Measurements from ENCODE around the gene GIT2.
A peak's percentile ranks its signal among the peaks of the same experiment; 100 is the strongest.
"Not testable (repeated sequence)": the region's sequence is repeated elsewhere in the genome, so short reads cannot be mapped to it uniquely, and the experiment has no call there.

Gene GIT2

DNA sequence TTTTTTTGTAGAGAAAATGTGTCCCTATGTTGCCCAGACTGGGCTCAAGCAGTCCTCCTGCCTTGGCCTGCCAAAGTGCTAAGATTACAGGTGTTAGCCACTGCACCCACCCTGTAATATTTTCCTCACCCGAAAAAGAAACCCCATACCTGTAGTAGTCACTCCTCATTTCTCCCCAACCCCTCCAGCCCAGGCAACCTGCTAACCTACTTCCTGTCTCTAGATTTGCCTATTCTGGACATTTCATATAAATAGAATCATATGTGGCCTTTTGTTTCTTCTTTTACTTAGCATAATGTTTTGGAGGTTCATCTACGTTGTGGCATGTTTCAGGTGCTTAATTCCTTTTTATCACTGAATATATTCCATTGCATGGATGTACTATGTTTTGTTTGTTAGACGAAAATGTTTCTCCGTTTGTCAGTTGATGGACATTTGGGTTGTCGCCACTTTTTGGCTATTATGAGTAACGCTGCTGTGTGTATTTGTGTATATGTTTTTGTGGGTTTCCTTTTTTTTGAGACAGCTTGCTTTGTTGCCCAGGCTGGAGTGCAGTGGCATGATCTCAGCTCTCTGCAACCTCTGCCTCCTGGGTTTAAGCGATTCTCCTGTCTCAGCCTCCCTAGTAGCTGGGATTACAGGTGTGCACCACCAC, 9.3 kb upstream of the GIT2 start:
- DNase-seq: no peak

DNA sequence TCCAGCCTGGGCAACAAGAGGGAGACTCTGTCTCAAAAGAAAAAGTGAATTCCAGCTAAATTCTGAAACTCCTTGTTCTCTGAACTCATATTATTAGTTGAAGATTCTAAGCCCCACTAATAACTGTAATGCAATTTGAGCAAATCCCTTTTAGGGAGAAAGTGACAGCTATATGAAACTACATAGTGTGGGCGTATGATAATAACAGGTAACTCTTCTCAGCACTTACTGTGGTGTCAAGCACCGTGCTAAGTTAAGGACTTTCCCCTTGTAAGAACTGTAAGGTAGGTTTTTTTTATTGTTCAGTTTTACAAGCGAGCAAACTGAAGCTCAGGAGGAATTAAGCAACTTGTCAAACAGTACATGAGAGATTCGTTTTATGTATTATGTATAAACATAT, 8.4 kb upstream of the GIT2 start:
- no peak for DNase-seq

DNA sequence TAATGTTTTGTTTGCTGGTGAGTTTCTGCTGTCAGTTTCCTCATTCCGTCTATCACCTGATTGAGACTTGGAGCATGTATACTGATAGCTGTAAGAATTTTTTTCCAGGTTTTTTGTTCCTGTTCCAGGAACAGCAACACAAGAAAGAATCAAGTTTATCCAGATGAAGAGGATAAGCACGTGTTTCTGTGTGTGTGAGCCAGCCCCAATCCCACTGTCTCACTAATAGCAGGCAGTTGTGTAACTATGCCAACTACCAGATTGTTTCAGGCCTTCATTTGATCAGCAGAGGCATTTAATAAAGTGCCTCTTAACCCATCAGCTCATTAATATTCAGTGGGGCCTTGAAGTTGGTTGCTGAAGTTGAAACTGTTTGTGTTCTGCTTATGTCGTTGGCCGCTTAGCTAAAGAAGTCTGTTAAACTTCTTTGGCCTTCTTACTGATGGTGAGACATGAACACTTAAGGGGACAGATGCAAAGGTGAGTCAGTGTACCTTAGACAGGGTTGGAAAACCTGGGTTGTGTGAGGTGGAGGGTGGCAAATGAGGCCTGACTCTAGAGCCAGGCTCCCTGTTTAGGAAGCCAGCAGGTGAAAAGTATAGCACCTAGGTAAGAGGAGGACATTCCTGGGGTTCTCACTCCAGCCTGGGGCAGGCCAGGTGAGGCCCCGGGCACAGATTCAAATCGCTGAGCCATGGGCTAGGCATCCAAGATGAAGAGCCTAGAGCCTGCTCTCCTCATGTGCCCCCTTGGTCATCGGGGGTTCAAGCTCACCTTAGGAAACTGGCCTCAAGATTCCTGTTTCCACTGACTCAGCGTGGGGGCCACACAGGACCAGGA, 6.7 kb upstream of the GIT2 start:
- no peak for DNase-seq

DNA sequence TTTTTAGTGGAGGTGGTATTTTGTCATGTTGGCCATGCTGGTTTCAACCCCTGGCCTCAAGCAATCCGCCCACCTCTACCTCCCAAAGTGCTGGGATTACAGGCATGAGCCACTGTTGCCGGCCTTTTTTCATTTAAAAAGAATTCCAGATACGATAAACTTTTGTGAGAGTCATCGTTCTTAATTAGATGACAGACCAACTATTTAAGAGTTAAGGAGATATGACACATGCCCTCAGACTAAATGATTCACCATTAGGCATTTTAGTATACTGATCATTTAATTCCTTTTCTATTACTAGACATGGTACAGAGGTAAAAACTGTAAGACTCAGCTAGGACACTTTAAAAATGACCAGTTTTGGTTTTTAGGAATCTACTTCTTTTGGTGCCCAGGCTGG, 5.4 kb upstream of the GIT2 start:
- DNase-seq: no peak

DNA sequence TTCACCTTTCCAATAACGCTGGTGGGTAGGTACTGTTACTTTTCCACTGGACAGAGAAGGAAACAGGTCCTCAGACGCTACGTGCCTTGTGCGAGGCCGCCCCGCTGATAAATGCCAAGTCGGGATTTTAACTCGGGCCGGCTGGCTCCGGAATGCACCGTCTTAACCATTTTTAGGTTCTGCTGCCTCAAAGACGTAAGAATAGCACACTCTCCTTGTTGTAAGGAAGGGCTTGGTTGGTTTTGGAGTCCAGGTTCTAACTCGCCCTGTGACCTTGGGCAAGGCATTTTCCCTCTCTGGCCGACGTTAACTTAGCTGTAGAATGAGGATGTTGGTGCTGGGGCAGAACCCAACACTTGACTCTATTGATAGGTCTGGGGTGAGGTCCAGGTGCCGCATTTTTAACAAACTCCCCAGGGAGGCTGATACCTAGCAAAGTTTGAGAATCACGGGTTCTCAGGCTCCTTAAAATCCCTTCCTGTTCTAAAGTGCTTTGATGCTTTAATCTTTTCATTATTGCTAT, 3.9 kb upstream of the GIT2 start:
- peak in 2 of 3 experiments; percentile 40 to 45 for DNase-seq

DNA sequence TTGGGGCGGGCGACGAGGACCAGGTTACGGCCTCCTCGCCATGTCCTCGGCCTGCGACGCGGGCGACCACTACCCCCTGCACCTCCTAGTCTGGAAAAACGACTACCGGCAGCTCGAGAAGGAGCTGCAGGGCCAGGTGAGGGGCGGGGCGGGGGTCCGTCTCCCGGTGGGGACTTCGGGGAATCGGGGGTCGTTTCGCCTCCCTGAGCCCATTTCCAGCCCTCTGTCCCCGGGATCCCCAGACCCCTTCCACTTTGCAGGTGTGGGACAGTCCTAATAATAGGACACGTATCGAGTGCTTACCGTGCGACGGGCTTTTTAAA, 3.4 kb upstream of the GIT2 start:
- DNase-seq: no peak

DNA sequence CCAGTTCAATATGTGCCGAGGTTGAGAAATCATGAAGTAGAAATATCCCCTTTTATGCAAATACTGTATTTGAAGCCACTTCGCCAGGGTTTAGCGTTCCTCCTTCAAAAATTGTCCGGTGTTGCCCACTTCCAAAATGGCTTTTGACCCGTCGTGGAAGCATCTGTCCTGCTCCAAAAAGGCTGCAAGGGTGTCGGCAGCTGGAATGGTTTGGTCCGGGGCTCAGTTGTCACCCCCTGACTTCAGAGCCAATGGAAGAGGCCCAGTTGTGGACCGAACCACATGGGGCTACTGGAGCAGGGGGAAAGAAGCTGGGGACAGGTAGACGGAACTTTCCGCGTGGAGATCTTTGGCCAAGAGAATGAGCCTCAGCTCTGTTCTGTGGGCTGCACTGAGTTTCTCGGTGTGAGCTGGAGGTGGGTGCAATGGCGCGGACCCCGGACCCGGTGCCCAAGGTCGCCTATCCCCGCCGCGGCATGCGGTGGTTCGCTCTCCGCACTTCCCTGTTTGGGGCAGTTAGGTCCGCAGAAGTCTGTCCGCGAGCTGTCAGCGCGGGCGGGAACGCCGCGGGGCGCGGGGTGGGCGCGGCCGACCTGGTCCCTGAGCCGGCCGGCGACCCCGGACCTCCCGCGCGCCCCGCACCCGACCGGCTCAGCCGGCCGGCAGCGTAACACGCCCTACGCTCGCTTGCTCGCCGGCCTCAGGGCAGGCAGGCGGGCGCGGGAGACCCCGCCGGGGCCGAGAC, 2.9 kb upstream of the GIT2 start, which contains the start of gene ANKRD13A:
Gene ANKRD13A (plus strand): TSS at position 527 of the 745 bp plus-strand sequence. CDS start 259 bp downstream, outside the sequence.
- peak; percentile 94 to 96 (median 94) for DNase-seq

DNA sequence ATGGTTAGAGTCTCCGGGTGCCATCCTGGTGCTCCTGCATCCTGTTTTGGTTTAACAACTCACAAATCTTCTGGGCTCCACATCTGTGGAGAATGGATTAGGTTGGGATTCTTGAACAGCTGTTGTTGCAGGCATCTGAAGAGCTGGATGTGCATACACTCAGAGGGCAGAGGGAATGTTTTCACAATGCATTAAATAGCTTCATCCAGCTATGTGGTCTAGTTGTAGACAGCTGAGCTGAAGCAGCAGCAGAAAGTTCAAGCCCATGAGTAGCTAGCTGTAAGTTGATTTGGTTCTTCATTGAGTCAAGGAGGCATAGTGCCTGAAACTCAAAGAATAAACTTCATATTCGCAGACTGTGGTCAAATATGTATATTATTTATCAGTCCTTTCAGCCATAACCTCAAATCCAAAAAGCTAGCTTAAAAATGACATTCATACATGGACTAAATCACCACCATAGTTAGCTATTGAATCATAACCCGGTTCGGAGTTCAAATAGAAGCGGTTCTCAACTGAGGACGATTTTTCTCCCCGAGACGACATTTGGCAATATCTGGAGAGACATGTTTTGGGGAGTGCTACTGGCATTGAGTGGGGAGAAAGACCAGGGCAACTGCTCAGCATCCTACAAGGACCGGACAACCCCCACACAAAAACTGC, 2.2 kb upstream of the GIT2 start:
- peak in 1 of 3 experiments; percentile 39 for DNase-seq

DNA sequence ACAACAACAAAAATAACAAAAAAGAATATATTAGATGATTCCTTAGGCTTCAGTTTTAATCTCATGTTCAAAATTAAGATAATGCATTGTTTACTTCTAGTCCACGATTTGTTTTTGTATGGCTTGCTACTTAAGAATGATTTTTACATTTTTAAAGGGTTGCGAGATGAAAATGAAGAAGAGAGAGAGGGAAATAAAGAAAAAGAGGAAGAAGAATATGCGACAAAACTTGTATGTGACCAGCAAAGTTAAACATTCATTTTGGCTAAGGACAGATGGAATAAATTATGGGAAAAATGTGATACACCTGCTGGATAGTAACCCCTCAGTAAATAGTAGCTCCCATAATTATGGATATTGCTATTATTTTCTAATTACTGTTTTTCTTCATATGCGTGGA, 1.2 kb upstream of the GIT2 start:
- DNase-seq: no peak

DNA sequence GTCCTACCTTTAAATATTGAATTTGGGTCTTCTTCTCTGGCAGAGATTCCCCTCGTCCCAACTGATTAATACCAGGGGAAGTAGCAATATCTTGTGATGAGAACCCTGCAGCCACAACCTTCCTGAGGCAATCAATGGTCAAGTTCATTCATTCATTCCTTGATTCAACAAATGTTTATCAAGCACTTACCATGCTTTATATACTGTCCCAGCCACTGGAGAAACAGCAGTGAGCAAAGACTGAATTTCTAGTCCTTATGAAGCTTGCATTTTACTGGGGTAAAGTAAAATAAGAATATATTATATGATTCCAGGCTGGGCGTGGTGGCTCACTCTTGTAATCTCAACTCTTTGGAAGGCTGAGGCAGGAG, 300 bp upstream of the GIT2 start:
- no peak for DNase-seq

DNA sequence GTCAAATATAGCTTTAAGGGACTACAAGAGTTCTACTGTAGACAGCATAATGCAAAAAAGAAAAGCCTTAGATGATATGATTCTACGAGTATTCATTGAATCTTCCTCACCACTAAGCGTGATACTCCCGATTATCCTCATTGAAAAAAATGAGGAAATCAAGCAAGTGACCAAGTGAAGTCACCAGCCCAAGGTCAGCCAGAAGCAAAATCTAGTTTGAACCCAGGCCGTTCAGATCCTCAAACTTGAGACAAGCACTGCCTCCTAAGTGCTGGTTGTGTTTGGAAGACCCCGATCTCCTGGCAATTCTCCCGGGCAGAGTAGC, 845 bp downstream of the GIT2 start:
- DNase-seq: no peak

DNA sequence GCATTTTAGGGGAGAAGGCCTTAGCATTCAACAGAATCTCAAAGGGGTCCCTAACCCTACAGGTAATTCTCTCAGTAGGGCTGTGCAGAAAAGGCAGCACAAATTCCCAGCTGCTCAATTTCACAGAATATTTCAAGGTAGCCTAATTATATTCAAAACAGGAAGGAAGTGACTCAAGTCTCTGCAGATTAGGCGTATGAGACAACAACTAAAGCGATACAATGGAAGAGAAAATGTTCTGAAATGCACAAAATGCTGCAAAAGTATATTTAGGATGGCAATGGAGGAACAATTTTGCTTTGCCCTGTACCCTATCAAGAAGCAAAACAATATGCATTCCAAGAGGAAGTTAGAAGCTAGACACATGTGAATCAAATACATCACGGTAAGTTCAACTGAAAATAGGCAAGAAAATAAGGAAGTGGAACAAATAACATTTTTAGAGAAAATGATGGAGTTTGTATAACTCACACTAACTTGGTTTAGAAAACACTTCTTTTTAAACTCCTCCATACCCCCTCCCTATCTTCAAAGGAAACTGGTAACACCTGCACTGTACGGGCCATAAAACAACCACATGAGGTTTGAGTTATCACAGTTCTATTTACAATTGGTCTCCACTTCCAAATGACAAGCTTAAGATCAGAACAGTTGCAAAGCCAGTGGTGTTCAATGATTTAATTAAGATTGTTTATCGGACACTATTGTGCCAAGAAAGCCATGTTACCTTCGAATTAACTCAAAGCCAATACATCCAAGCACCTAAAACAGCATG, 1.6 kb downstream of the GIT2 start:
- peak in 1 of 3 experiments; percentile 23 for DNase-seq

DNA sequence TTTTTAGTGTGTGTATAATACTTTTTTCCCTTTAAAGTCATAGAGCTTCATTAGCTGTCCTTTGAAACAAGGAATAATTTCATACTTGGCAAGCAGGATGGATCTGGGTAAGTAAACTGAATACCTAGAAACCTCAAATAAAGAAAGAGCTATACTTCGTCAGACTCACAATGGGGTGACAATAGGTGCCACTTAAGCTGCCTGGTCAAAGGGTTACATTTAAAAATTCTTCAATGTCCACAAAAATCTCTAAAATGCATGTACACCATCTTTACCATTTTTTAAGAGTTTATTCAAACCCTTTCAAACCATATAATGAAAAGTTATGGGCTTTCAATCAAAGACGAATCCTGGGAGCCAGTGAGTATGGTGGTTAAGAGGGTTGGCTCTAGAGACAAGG, 3.1 kb downstream of the GIT2 start:
- no peak for DNase-seq

DNA sequence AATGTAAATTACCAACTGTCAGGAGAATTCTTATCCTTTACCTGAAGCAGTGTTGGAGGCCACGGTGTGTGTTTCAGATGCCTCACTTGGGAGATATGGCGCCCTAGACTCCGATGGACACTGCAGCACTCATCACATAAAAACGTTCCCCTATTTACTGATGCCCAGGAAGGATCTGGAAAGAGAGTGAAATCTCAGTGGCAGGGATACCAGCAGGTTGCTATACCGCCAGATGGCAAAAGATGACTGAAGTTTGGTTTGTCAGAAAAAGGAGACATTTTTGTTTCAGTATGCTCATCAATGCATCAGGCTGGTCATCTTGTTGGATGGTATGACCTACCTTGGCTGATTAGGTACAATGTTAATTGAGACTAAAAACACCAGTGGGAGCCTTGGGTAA, 4.6 kb downstream of the GIT2 start:
- DNase-seq: no peak

DNA sequence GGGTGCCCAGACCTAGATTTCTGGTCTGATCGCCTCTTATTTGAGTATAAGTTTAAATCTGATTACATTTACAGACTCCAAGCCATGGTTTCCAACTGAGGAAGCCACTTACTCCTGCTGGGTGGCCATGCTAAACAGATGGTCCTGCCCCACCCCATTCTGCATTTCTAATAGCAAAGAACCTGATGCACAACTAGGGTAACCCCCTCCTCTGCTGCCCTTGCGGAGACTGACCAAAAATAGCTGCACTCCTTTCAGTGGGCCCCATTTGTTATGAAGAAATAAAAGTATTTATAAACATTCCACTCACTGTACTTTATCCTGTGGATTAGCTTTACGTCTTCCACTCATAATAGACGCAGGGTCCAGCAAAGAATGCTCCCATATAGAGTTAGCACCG, 6.8 kb downstream of the GIT2 start:
- no peak for DNase-seq

DNA sequence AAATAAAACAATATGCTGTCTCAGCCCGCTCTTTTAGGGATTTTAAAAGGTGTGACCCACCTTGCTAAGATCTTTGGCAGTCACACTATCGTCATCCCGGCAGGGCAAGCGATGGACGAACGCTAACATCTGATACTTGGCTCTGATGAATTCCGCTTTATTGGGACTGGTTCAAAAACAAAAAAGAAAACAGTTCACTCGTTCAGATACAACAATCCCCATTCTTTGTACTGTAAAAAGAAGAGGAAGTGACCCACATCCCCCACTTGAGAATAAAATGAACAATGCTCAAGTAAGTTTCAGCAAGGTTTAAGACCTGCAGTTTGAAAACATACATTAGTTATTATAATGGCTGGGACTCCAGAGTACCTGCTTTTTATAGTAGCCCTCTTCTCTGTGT, 7.3 kb downstream of the GIT2 start:
- no peak for DNase-seq

DNA sequence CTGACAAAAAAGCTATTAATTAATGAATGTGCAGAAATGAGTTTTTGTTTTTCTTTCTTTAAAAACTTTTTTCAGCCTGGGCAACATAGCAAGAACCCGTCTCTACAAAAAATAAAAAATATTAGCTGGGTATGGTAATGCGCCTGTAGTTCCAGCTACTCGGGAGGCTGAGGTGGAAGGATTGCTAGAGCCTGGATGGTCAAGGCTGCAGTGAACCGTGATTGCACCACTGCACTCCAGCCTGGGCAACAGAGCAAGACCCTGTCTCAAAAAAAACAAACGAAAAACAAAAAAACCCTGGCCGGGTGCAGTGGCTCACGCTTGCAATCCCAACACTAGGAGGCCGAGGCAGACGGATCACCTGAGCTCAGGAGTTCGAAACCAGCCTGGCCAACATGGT, 7.9 kb downstream of the GIT2 start:
- no peak for DNase-seq

DNA sequence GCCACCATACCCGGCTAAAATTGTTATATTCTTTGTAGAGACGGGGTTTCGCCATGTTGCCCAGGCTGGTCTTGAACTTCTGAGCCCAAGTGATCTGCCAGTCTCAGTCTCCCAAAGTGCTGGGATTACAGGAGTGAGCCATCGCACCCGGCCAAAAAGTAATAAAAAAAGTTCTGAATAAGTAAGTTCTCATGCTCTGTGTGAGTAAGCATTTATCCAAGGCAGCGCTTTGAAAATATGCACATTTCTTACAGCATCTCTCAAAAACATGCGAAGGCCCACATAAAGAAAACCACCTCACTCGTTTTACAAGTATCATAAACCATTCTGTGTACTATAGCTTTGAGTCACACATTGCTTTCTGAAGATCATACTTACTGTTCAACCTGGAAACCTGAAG, 8.6 kb downstream of the GIT2 start:
- no peak for DNase-seq

DNA sequence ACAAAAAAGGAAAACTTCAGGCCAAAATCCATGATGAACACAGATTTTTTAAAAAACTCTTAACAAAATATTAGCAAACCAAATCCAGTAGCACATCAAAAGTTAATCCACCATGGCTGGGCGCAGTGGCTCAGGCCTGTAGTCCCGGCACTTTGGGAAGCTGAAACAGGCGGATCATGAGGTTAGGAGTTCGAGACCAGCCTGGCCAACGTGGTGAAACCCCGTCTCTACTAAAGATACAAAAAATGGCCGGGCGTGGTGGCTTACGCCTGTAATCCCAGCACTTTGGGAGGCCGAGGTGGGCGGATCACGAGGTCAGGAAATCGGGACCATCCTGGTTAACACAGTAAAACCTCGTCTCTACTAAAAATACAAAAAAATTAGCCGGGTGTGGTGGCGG, 9.9 kb downstream of the GIT2 start:
- not testable (repeated sequence) for DNase-seq

DNA sequence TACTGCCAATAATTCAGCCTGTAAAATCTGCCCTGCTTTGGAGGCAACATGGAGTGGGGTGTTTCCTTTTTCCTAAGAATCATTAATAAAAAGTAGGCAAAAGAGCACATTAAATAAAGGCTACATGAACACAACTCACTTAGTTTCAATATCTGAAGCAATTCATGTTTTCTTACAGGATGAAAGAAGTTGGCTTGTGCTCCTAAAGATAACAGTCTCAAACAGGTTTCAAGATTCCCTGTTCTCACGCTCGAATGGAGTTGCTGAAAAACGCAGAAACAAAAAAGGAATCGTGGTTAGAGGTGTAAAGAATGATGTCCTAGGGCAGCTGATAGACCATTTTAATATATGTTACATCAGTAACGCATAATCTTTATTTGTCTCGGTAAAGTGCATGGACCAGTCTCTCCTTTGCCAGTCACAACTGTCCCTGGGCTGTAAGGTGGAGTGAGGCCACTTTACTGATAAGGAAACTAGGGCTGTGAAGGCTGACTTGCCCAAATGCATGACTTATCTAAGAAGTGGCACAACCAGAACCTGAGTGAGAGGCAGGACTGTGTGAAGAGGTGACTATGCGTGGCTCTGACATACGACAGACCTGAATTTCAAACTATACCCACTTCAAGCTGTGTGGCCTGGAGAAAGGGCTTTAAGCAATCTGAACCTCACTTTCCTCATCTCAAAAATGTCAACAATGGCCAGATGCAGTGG, 12.6 kb downstream of the GIT2 start:
- DNase-seq: no peak

DNA sequence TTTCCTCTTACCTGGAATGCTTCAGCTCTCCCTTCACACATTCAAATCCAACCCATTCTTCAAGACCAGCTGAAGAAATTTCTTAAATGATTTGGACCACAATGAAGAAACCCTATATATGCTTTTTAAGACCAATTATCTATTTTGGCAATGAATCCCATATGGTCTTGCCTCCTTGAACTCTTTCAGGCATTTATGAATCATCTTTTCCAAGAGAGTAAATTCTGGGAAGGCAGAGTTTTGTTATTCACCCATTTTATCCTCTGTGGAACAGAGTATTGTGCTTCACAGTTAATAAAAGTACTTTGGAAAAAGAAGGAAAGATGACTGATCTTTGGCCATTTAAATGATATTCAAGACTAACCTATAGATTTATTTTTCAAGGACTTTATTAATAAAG, 14.0 kb downstream of the GIT2 start:
- no peak for DNase-seq

DNA sequence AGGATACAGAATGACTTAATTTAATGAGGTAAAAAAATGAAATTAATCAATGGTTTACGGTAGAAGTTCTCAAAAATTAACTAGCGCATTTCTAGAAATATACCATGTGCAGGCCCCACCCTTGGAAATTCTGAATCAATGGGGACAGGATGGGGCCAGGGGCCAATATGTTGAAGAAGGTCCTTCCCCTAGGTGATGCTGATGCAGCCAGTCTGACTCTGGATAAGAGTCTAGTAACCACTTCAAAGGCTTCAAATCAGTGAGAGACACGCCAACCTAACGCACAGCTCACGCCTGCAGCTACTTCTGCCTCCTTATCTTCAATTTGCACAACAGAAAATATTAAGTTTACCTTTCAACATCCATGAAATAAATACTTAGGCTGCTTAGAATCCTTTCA, 14.9 kb downstream of the GIT2 start:
- DNase-seq: no peak

Data from NCI-H1417 (cell line).